Effector memory CD8-positive, alpha-beta T cell (primary cell): ENCODE measurements around the gene PGLYRP4.
"Not testable (repeated sequence)": the region's sequence is repeated elsewhere in the genome, so short reads cannot be mapped to it uniquely, and the experiment has no call there.

Experiments used
- ATAC-seq: fragments of 150-1000 bp; cut with Tn5 transposase; replicated peaks from 2 replicates; pipeline ENCODE4 v1.10.0; 2021; ENCODE audit warnings: mild to moderate bottlenecking, moderate library complexity
- DNase-seq, 3 experiments: peaks; one replicate each; pipeline ENCODE4 v3.0.0; 2021
- H3K27ac Mint-ChIP-seq, 2 donors: one replicate each; pipeline ENCODE4 v1.8.0; 2022; ENCODE audit warnings: mild to moderate bottlenecking in 2 of 2, mixed read lengths in 2 of 2, moderate library complexity in 2 of 2
- H3K27me3 Mint-ChIP-seq, 2 donors: one replicate each; pipeline ENCODE4 v1.8.0; 2022; ENCODE audit warnings: mixed read lengths in 2 of 2
- H3K36me3 Mint-ChIP-seq: one replicate; pipeline ENCODE4 v1.8.0; 2022; ENCODE audit warnings: mild to moderate bottlenecking, moderate library complexity, mixed read lengths; ENCODE audit not compliant: insufficient read depth
- H3K4me1 Mint-ChIP-seq, 2 donors: one replicate each; pipeline ENCODE4 v1.8.0; 2022; ENCODE audit warnings: low read depth in 2 of 2, mixed read lengths in 2 of 2
- H3K4me3 Mint-ChIP-seq, 2 donors: one replicate each; pipeline ENCODE4 v1.8.0; 2022; ENCODE audit warnings: mild to moderate bottlenecking in 2 of 2, mixed read lengths in 2 of 2, moderate library complexity in 2 of 2
- H3K9me3 Mint-ChIP-seq, 2 donors: one replicate each; pipeline ENCODE4 v1.8.0; 2022; ENCODE audit warnings: mixed read lengths in 2 of 2

The PGLYRP4 gene

GRCh38 chr1:153357853-153358690, 9.4 kb upstream of the PGLYRP4 start, which contains the start of gene S100A9:
S100A9 (plus strand) TSS chr1:153357854; CDS start chr1:153358284, 430 bp downstream.
- H3K27ac Mint-ChIP-seq = peak within 1 kb of the TSS in 1 of 2 donors; percentile 52
- H3K36me3 Mint-ChIP-seq = no peaks in the 10 kb centered on the region
- ATAC-seq (no peak), DNase-seq (no peak)
- peaks cover 0 to 9% of the 10 kb centered on the region in 2 donors for H3K4me1 Mint-ChIP-seq
- peak within 1 kb of the TSS in 1 of 2 donors; percentile 36 for H3K4me3 Mint-ChIP-seq
- H3K9me3 Mint-ChIP-seq = no peaks in the 10 kb centered on the region
- peaks cover 44 to 56% of the 10 kb centered on the region in 2 donors for H3K27me3 Mint-ChIP-seq

GRCh38 chr1:153357076-153357852, 8.6 kb upstream of the PGLYRP4 start:
- peak overlapping the region in 1 of 2 donors; percentile 36 for H3K4me3 Mint-ChIP-seq
- ATAC-seq = peak; percentile 31

GRCh38 chr1:153356392-153357075, 7.9 kb upstream of the PGLYRP4 start:
- Mint-ChIP-seq H3K27ac (no peak overlapping the region), H3K4me3 (no peak overlapping the region), H3K4me1 (peaks cover 0 to 9% of the 10 kb centered on the region in 2 donors), H3K27me3 (peaks cover 46 to 53% of the 10 kb centered on the region in 2 donors), H3K9me3 (no peaks in the 10 kb centered on the region), H3K36me3 (no peaks in the 10 kb centered on the region)
- no peak for DNase-seq
- no peak for ATAC-seq

More at GRCh38 chr1:153357076-153357852, 8.6 kb upstream of the PGLYRP4 start:
- Mint-ChIP-seq H3K27ac (no peak overlapping the region), H3K36me3 (no peaks in the 10 kb centered on the region), H3K4me1 (peaks cover 0 to 9% of the 10 kb centered on the region in 2 donors), H3K27me3 (peaks cover 46 to 54% of the 10 kb centered on the region in 2 donors), H3K9me3 (no peaks in the 10 kb centered on the region)
- DNase-seq = no peak

GRCh38 chr1:153355445-153356071, 6.9 kb upstream of the PGLYRP4 start:
- no peak overlapping the region for H3K4me3 Mint-ChIP-seq
- DNase-seq (no peak), ATAC-seq (peak; percentile 62)
- H3K9me3 Mint-ChIP-seq = no peaks in the 10 kb centered on the region
- H3K36me3 Mint-ChIP-seq = no peaks in the 10 kb centered on the region
- no peak overlapping the region for H3K27ac Mint-ChIP-seq
- H3K27me3 Mint-ChIP-seq = peaks cover 40 to 43% of the 10 kb centered on the region in 2 donors
- H3K4me1 Mint-ChIP-seq = peaks cover 0 to 7% of the 10 kb centered on the region in 2 donors

GRCh38 chr1:153354515-153355193, 6.0 kb upstream of the PGLYRP4 start:
- H3K27ac Mint-ChIP-seq = no peak overlapping the region
- peaks cover 0 to 7% of the 10 kb centered on the region in 2 donors for H3K4me1 Mint-ChIP-seq
- ATAC-seq (no peak), DNase-seq (no peak)
- H3K27me3 Mint-ChIP-seq = peaks cover 43 to 45% of the 10 kb centered on the region in 2 donors
- no peaks in the 10 kb centered on the region for H3K9me3 Mint-ChIP-seq
- no peak overlapping the region for H3K4me3 Mint-ChIP-seq
- no peaks in the 10 kb centered on the region for H3K36me3 Mint-ChIP-seq

GRCh38 chr1:153353226-153353947, 4.7 kb upstream of the PGLYRP4 start:
- Mint-ChIP-seq H3K27ac (no peak overlapping the region), H3K36me3 (no peaks in the 10 kb centered on the region), H3K9me3 (no peaks in the 10 kb centered on the region), H3K4me1 (peaks cover 0 to 7% of the 10 kb centered on the region in 2 donors), H3K4me3 (no peak overlapping the region), H3K27me3 (peaks cover 52 to 53% of the 10 kb centered on the region in 2 donors)
- DNase-seq (no peak), ATAC-seq (no peak)

- Mint-ChIP-seq H3K4me3 (no peak overlapping the region), H3K27ac (no peak overlapping the region), H3K27me3 (peaks cover 46 to 55% of the 10 kb centered on the region in 2 donors), H3K4me1 (peaks cover 0 to 3% of the 10 kb centered on the region in 2 donors), H3K9me3 (no peaks in the 10 kb centered on the region), H3K36me3 (peaks cover 2% of the 10 kb centered on the region)
- ATAC-seq (peak; percentile 73), DNase-seq (peak; percentile 39 to 49 (median 49))
These were observed 3.9 kb upstream of the PGLYRP4 start for GRCh38 chr1:153352523-153352922.

- no peak for DNase-seq
- no peak overlapping the region for H3K4me3 Mint-ChIP-seq
- ATAC-seq = no peak
- no peaks in the 10 kb centered on the region for H3K9me3 Mint-ChIP-seq
- H3K27ac Mint-ChIP-seq = no peak overlapping the region
- peaks cover 50 to 61% of the 10 kb centered on the region in 2 donors for H3K27me3 Mint-ChIP-seq
- H3K4me1 Mint-ChIP-seq = peaks cover 7 to 14% of the 10 kb centered on the region in 2 donors
- peaks cover 2% of the 10 kb centered on the region for H3K36me3 Mint-ChIP-seq
These were observed 1.8 kb upstream of the PGLYRP4 start for GRCh38 chr1:153350321-153350957.

GRCh38 chr1:153349363-153350320, 1.0 kb upstream of the PGLYRP4 start:
- Mint-ChIP-seq H3K36me3 (peaks cover 2% of the 10 kb centered on the region), H3K27me3 (peaks cover 50 to 69% of the 10 kb centered on the region in 2 donors), H3K4me1 (peaks cover 8 to 19% of the 10 kb centered on the region in 2 donors), H3K4me3 (no peak overlapping the region), H3K27ac (no peak overlapping the region), H3K9me3 (no peaks in the 10 kb centered on the region)
- ATAC-seq (no peak), DNase-seq (no peak)

- Mint-ChIP-seq H3K36me3 (peaks cover 2% of the 10 kb centered on the region), H3K27me3 (peaks cover 53 to 76% of the 10 kb centered on the region in 2 donors), H3K4me1 (peaks cover 8 to 23% of the 10 kb centered on the region in 2 donors), H3K4me3 (no peak overlapping the region), H3K9me3 (no peaks in the 10 kb centered on the region), H3K27ac (no peak overlapping the region)
- DNase-seq = no peak
- no peak for ATAC-seq
These were observed 785 bp downstream of the PGLYRP4 start for GRCh38 chr1:153347856-153348255.

GRCh38 chr1:153347049-153347448, 1.6 kb downstream of the PGLYRP4 start:
- H3K27ac Mint-ChIP-seq = not testable (repeated sequence)
- H3K27me3 Mint-ChIP-seq = peaks cover 58 to 84% of the 10 kb centered on the region in 2 donors

More at GRCh38 chr1:153347049-153347448, 1.6 kb downstream of the PGLYRP4 start:
- H3K4me1 Mint-ChIP-seq = peaks cover 8 to 23% of the 10 kb centered on the region in 2 donors
- H3K9me3 Mint-ChIP-seq, H3K36me3 Mint-ChIP-seq, ATAC-seq, H3K4me3 Mint-ChIP-seq, DNase-seq: not testable (repeated sequence)
